ENCODE measurements around the gene S100PBP.

DNA sequence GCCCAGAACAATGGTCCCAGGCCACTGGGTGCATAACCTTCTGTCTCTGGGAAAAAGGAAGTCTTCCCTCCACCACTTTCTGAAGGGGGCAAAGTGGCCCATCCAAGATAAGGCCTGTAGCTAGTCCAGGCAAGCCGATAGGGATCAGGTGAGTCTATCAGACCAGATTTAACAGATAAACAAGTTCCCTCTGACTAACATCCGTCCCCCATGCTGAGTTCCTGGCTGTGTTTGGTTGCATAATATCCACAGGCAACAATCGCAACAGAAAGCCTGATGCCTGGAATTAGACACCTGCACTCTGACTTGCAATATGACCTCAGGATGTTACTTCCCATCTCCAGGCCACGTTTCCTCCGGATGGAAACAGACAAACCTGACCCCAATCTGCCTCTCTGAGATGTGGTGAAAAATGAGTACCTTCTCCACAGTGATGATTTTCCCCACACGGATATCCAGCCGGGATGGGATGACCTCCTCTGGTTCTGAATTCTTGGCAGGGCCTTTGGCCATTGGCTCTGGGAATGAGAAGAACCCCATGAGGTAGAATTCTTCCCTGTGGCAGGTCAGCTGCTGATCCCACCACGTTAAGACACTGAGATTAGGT, 36.7 kb upstream of the S100PBP start:
- TF ChIP-seq, protein P1, sequence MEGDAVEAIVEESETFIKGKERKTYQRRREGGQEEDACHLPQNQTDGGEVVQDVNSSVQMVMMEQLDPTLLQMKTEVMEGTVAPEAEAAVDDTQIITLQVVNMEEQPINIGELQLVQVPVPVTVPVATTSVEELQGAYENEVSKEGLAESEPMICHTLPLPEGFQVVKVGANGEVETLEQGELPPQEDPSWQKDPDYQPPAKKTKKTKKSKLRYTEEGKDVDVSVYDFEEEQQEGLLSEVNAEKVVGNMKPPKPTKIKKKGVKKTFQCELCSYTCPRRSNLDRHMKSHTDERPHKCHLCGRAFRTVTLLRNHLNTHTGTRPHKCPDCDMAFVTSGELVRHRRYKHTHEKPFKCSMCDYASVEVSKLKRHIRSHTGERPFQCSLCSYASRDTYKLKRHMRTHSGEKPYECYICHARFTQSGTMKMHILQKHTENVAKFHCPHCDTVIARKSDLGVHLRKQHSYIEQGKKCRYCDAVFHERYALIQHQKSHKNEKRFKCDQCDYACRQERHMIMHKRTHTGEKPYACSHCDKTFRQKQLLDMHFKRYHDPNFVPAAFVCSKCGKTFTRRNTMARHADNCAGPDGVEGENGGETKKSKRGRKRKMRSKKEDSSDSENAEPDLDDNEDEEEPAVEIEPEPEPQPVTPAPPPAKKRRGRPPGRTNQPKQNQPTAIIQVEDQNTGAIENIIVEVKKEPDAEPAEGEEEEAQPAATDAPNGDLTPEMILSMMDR (IDR thresholded peaks at IDR 0.05): no peak
- no peak for TF ChIP-seq YY1 (IDR thresholded peaks at IDR 0.05; ENCODE audit: low read depth)
- no peak for TF ChIP-seq EP300 (IDR thresholded peaks at IDR 0.05; ENCODE audit: borderline replicate concordance in 1 of 2, low read depth in 1 of 2, low read length in 1 of 2)
- no peak for TF ChIP-seq TAF1 (IDR thresholded peaks at IDR 0.05; ENCODE audit: borderline replicate concordance, low read depth, low read length)
- TF ChIP-seq ELF1 (IDR thresholded peaks at IDR 0.05): no peak
- TF ChIP-seq, protein P2, sequence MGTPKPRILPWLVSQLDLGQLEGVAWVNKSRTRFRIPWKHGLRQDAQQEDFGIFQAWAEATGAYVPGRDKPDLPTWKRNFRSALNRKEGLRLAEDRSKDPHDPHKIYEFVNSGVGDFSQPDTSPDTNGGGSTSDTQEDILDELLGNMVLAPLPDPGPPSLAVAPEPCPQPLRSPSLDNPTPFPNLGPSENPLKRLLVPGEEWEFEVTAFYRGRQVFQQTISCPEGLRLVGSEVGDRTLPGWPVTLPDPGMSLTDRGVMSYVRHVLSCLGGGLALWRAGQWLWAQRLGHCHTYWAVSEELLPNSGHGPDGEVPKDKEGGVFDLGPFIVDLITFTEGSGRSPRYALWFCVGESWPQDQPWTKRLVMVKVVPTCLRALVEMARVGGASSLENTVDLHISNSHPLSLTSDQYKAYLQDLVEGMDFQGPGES (IDR thresholded peaks at IDR 0.05; ENCODE audit: low read depth, low read length): no peak
- TF ChIP-seq, protein P3, sequence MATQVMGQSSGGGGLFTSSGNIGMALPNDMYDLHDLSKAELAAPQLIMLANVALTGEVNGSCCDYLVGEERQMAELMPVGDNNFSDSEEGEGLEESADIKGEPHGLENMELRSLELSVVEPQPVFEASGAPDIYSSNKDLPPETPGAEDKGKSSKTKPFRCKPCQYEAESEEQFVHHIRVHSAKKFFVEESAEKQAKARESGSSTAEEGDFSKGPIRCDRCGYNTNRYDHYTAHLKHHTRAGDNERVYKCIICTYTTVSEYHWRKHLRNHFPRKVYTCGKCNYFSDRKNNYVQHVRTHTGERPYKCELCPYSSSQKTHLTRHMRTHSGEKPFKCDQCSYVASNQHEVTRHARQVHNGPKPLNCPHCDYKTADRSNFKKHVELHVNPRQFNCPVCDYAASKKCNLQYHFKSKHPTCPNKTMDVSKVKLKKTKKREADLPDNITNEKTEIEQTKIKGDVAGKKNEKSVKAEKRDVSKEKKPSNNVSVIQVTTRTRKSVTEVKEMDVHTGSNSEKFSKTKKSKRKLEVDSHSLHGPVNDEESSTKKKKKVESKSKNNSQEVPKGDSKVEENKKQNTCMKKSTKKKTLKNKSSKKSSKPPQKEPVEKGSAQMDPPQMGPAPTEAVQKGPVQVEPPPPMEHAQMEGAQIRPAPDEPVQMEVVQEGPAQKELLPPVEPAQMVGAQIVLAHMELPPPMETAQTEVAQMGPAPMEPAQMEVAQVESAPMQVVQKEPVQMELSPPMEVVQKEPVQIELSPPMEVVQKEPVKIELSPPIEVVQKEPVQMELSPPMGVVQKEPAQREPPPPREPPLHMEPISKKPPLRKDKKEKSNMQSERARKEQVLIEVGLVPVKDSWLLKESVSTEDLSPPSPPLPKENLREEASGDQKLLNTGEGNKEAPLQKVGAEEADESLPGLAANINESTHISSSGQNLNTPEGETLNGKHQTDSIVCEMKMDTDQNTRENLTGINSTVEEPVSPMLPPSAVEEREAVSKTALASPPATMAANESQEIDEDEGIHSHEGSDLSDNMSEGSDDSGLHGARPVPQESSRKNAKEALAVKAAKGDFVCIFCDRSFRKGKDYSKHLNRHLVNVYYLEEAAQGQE (IDR thresholded peaks at IDR 0.05; ENCODE audit: low read depth, low read length): no peak

All from SK-N-SH (cell line).